Adipocyte (in vitro differentiated cells): ENCODE data around the gene NEU4.
"Not testable (repeated sequence)": the region's sequence is repeated elsewhere in the genome, so short reads cannot be mapped to it uniquely, and the experiment has no call there.

ENCODE experiments used
- DNase-seq: peaks from one replicate; pipeline ENCODE4 v3.0.0-alpha.2; 2015; ENCODE audit warnings: low read depth
- H3K27me3 ChIP-seq: replicated peaks from 2 replicates; pipeline ENCODE4 v1.7.0; 2013; ENCODE audit warnings: mild to moderate bottlenecking, low read length, moderate library complexity; ENCODE audit not compliant: control insufficient read depth, insufficient read depth
- H3K36me3 ChIP-seq: 2 replicates; pipeline ENCODE4 v1.7.0; 2013; ENCODE audit warnings: low read length, mild to moderate bottlenecking, moderate library complexity; ENCODE audit not compliant: control insufficient read depth, insufficient read depth, severe bottlenecking
- H3K4me1 ChIP-seq: 2 replicates; pipeline ENCODE4 v1.7.0; 2013; ENCODE audit warnings: mild to moderate bottlenecking, low read length, moderate library complexity; ENCODE audit not compliant: control insufficient read depth, insufficient read depth
- H3K4me3 ChIP-seq: 2 replicates; pipeline ENCODE4 v1.7.0; 2013; ENCODE audit warnings: mild to moderate bottlenecking, low read length, moderate library complexity
- H3K9ac ChIP-seq: 2 replicates; pipeline ENCODE4 v1.7.0; 2013; ENCODE audit warnings: mild to moderate bottlenecking, low read length, moderate library complexity
- H3K9me3 ChIP-seq: 2 replicates; pipeline ENCODE4 v1.7.0; 2013; ENCODE audit warnings: mild to moderate bottlenecking, low read length, moderate library complexity; ENCODE audit not compliant: control insufficient read depth

The NEU4 gene

DNA sequence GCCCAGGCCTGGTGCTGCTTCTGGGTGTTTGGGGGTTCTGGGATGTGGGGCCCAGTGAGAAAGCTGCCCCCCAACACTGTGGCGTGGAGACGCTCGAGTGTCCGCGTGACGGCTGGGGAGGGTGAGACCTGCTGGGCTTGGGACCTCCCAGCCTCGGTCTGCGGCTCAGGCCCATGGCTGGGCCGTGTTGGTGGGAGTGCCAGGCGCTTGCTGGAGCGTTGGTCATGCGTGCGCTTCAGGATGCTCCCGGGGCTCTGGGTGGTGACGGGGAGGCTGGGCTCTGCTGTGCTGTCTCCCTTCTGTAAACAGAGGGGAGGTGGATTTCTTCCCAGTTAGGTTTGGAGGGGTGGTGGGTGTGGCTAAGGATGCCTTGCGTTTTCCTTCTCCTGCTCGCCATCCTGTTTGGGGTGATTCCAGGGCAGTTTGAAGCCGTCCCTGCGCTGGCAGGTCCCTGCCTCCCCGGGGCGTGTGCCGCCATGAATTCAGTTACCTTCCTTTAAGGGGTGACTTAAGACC lies 31.8 kb upstream of the NEU4 start:
- DNase-seq = no peak
- Histone ChIP-seq H3K9me3 (peaks cover 11% of the 10 kb centered on the region), H3K27me3 (no peaks in the 10 kb centered on the region), H3K4me3 (no peak overlapping the region), H3K9ac (no peak overlapping the region), H3K36me3 (no peaks in the 10 kb centered on the region), H3K4me1 (peaks cover 8% of the 10 kb centered on the region)

DNA sequence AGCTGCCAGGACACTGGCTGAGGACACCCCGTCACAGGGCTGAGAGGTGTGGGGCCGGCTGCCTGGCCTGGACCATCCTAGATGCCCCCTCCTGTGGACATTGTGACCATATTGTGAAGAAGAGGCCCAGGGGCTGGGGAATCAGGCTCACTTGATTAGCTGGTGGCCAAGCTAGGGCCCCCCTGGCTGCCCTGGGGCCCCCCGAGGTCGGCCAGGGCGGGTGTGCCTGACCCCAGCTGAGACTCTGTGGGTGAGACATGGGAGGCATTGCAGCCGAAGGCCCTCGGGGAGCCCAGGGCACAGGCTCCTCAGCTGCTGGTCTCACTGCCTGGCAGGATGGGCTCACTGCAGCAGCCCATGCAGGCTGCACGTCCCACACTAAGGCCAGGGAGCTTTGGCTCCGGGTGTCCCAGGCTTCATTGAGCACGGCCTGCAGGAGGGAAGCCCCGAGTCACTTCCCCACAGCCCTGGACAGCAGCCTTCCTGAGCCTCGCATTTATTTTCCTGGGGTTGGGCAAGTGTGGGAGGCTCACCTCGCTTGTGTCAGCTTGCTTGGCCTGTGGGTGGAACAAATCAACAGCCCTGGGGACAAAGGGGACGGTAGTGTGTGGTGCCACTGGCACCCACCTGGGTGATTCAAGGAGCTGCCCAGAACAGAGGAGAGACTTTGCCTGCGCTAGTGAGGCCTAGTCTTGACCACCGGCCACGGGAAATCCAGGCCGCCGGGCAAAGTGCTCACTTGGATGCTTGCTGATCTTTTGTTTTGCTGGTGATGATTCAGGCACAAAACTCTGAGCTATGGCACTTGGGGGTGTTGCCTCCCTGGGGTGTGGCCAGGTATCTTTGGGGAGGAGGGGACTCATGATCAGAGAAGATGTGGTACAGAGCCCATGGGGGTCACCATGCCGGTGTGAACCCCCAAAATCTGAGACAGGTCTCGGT lies 31.0 kb upstream of the NEU4 start:
- no peak overlapping the region for H3K9ac ChIP-seq

DNA sequence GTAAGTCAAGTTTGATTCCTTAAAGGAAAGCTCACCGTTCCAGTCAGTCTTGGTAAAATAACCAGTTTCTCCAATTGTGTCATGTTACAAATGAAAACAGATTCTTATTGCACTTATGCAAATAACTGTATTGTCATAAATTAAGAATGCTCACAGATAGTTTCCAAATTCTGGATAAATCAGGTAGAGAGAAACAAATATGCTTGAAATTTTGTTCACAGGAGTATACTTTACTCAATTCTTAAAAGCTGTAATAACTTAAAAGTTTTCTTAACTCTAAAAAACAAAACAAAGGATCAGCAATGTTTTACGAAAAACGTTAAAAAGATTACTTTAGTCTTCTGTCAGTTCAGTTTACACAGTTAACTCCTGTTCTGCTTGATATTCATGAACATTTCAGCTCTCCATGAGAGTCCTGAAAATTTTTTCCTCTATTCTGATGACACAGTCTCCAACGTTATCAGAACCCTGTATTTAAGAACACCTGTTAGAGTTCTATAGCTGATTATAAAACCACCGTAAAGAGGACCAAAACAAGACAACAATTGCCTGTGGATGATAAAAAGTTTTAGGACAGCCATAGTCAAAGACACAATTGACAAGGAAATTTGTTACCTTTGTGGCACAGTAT lies 27.9 kb upstream of the NEU4 start:
- no peaks in the 10 kb centered on the region for H3K27me3 ChIP-seq
- no peaks in the 10 kb centered on the region for H3K4me1 ChIP-seq
- no peaks in the 10 kb centered on the region for H3K36me3 ChIP-seq
- H3K4me3 ChIP-seq = no peak overlapping the region
- H3K9me3 ChIP-seq = peaks cover 11% of the 10 kb centered on the region
- H3K9ac ChIP-seq = no peak overlapping the region
- no peak for DNase-seq

More for the DNA sequence above, 31.0 kb upstream of the NEU4 start:
- Histone ChIP-seq H3K36me3 (no peaks in the 10 kb centered on the region), H3K27me3 (no peaks in the 10 kb centered on the region), H3K9me3 (peaks cover 11% of the 10 kb centered on the region), H3K4me3 (no peak overlapping the region), H3K4me1 (peaks cover 8% of the 10 kb centered on the region)
- DNase-seq = no peak

DNA sequence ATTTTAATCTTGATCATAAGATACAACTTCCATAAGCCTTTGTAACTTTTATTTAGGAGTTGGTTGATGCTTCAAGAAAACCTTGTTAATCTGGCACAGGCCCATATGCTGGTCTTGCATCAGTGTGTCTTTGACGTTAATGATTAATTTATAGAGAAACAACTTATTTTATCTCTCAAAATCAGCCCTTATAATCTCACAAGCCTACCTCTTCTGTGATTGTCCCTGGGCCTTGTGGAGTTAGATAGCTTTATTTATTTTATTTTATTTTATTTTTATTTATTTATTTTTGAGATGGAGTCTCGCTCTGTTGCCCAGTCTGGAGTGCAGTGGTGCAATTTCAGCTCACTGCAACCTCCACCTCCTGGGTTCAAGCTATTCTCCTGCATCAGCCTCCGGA lies 26.9 kb upstream of the NEU4 start:
- peaks cover 11% of the 10 kb centered on the region for H3K9me3 ChIP-seq
- not testable (repeated sequence) for H3K4me1 ChIP-seq, H3K4me3 ChIP-seq, DNase-seq, H3K36me3 ChIP-seq, H3K27me3 ChIP-seq, H3K9ac ChIP-seq

DNA sequence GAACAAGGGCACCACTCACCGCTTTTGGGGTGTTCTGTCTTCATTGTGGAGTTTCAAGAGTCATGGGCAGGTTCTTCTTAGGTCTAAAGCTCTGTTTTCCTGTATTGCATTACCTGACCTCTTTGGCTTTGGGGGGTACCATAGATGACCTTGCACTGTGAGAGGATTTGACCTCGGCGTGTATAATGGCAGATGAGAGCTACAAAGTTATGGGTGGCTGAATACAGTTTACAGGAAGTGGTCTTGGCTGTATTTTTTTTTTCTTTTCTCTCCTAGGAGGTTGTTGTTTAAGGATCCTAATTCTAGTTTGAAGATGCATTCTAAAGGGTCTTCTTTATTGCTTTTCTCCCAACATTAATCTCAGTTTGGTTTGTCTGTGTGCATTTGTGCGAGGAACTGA lies 20.9 kb upstream of the NEU4 start:
- DNase-seq = no peak
- no peak overlapping the region for H3K4me3 ChIP-seq
- no peak overlapping the region for H3K9ac ChIP-seq
- no peaks in the 10 kb centered on the region for H3K27me3 ChIP-seq
- H3K36me3 ChIP-seq = no peaks in the 10 kb centered on the region
- H3K4me1 ChIP-seq = no peaks in the 10 kb centered on the region
- H3K9me3 ChIP-seq = peaks cover 15% of the 10 kb centered on the region

- Histone ChIP-seq H3K9ac (no peak overlapping the region), H3K4me1 (no peaks in the 10 kb centered on the region), H3K36me3 (no peaks in the 10 kb centered on the region), H3K4me3 (no peak overlapping the region), H3K9me3 (peaks cover 15% of the 10 kb centered on the region), H3K27me3 (peaks cover 2% of the 10 kb centered on the region)
- no peak for DNase-seq
Measured at GRCh38 chr2:241788572-241788971, 20.4 kb upstream of the NEU4 start.

- peaks cover 21% of the 10 kb centered on the region for H3K27me3 ChIP-seq
- H3K9ac ChIP-seq, DNase-seq, H3K4me3 ChIP-seq, H3K4me1 ChIP-seq, H3K36me3 ChIP-seq: not testable (repeated sequence)
- peaks cover 15% of the 10 kb centered on the region for H3K9me3 ChIP-seq
Measured at GRCh38 chr2:241791385-241791784, 17.6 kb upstream of the NEU4 start.

- no peak for DNase-seq
- Histone ChIP-seq H3K9ac (no peak overlapping the region), H3K9me3 (peaks cover 10% of the 10 kb centered on the region), H3K36me3 (no peaks in the 10 kb centered on the region), H3K4me1 (no peaks in the 10 kb centered on the region), H3K27me3 (peaks cover 35% of the 10 kb centered on the region), H3K4me3 (no peak overlapping the region)
Measured at GRCh38 chr2:241793385-241793784, 15.6 kb upstream of the NEU4 start.

DNA sequence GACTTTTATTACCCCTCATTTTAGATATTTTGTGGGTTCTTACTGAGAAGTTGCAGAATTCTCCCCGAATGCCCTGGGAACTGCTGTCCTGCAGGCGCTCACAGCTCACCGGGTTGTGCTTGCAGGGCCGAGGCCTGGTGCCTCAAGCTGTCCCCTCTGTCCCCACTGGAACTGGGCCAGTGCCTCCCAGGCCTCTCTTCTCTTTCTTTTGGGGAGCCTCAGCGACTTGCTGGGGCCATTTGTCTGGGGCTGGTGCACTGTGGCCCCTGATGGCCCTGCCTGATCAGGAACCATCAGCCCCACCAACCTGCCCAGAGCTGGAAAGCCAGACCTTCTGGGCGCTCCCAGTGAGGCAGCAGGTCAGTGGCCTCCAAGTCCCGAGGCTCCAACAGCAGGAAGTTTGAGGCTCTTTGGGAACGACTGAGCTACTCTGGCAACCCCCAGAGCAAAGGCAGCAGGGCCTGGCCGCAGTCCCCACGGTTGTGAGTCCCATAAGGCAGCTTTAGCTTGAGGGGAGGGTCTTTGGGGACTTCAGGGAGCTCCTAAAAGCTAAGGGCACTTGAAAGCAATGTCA lies 14.7 kb upstream of the NEU4 start:
- peaks cover 35% of the 10 kb centered on the region for H3K27me3 ChIP-seq
- peaks cover 10% of the 10 kb centered on the region for H3K9me3 ChIP-seq
- H3K4me1 ChIP-seq = no peaks in the 10 kb centered on the region
- H3K36me3 ChIP-seq = no peaks in the 10 kb centered on the region
- DNase-seq = no peak
- no peak overlapping the region for H3K9ac ChIP-seq
- no peak overlapping the region for H3K4me3 ChIP-seq

DNA sequence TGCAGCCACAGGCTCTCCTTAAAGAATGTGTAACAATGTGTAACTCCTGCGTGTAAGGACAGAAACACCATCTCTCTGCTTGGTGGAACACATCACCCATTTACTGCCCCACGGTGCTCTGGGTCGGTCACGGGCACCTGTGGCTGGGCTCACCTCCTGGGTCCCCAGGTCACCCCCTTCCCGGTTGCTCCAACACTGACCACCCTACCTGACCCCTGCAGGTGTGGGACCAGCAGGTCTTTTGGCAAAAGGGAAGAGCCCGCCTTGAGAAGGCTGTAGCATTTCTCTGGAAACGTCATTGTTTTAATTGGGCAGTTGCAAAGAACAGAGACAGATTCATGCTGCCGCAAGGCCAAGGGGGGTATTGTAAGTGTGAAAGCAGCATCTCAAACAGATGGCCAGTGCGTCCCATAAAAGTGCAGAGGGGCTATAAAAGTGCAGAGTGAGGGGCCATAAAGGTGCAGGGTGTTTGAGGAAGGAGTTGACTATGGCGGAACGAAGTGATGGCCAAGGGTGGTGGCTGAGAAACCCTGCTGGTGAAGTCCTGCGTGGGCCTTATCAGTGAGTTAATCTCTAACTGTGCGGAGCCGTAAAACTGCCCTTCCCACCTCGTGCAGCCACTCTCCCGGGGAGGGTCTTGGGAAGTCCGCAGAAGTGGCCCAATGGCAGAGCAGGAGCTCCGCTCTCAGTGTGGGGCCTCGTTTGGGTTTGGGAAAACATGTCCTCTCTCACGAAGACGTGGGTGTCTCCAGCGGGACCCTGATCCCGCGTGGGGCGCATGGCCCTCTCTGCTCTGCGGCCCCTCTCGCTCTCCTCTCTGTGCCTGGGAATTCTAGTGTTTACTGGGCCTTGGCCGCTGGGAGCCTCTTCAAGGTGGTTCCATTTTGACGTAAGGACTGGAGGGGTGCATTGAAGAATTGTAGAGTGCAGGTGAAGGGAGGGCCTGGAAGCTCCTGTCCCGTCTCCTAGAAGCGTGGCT lies 13.7 kb upstream of the NEU4 start:
- no peak overlapping the region for H3K9ac ChIP-seq
- no peak for DNase-seq
- H3K4me3 ChIP-seq = no peak overlapping the region
- H3K27me3 ChIP-seq = peaks cover 35% of the 10 kb centered on the region
- no peaks in the 10 kb centered on the region for H3K4me1 ChIP-seq
- H3K36me3 ChIP-seq = no peaks in the 10 kb centered on the region
- peaks cover 10% of the 10 kb centered on the region for H3K9me3 ChIP-seq
